GM10847 (cell line): Measurements from ENCODE around the gene PAGR1.

Experiments used
- POLR2A ChIP-seq: IDR thresholded peaks from 2 replicates; pipeline ENCODE4 v1.6.1; 2011; ENCODE audit not compliant: insufficient read length; ENCODE audit errors: extremely low read depth

PAGR1 gene

GRCh38 chr16:29790949-29791844, 24.8 kb upstream of the PAGR1 start:
- no peak for TF ChIP-seq POLR2A

GRCh38 chr16:29791845-29792807, 23.8 kb upstream of the PAGR1 start:
- no peak for TF ChIP-seq POLR2A

GRCh38 chr16:29794231-29794710, 21.7 kb upstream of the PAGR1 start:
- no peak for TF ChIP-seq POLR2A

- no peak for TF ChIP-seq POLR2A
Measured at GRCh38 chr16:29802416-29802935, 13.5 kb upstream of the PAGR1 start.

- no peak for TF ChIP-seq POLR2A
Measured at GRCh38 chr16:29804020-29804419, 11.9 kb upstream of the PAGR1 start.

GRCh38 chr16:29804455-29805231, 11.3 kb upstream of the PAGR1 start:
- TF ChIP-seq POLR2A = no peak

- TF ChIP-seq POLR2A = peak; percentile 65
Measured at GRCh38 chr16:29805232-29806098, 10.5 kb upstream of the PAGR1 start.

- no peak for TF ChIP-seq POLR2A
Measured at GRCh38 chr16:29806099-29806579, 9.8 kb upstream of the PAGR1 start, which contains the start of gene MAZ. TSS of gene MAZ (plus strand) at chr16:29806529. CDS start at chr16:29806702, 173 bp downstream.

- TF ChIP-seq POLR2A = peak; percentile 14
Measured at GRCh38 chr16:29806641-29807425, 9.1 kb upstream of the PAGR1 start.

- peak; percentile 48 for TF ChIP-seq POLR2A
Measured at GRCh38 chr16:29807426-29808218, 8.3 kb upstream of the PAGR1 start.

GRCh38 chr16:29808219-29808900, 7.6 kb upstream of the PAGR1 start:
- TF ChIP-seq POLR2A = no peak

GRCh38 chr16:29809031-29809747, 6.8 kb upstream of the PAGR1 start:
- no peak for TF ChIP-seq POLR2A
